ENCODE measurements around the gene U2AF1L4. TPM values are rescaled to one million over a fixed set of nuclear protein-coding genes. Genes with fewer than 3 reads are reported as not detected.
A peak's percentile ranks its signal among the peaks of the same experiment; 100 is the strongest.

Gene U2AF1L4
- total RNA-seq, 1 experiment from 2014 or later, result 37.5 TPM

- no peak overlapping the region for H3K4me3 Mint-ChIP-seq (ENCODE audit: unreplicated experiment)
- no peaks in the 10 kb centered on the region for H3K9me3 Mint-ChIP-seq (ENCODE audit: unreplicated experiment)
Observed at GRCh38 chr19:35693835-35694599, 51.2 kb downstream of the U2AF1L4 start.

GRCh38 chr19:35693422-35693821 lies 51.8 kb downstream of the U2AF1L4 start:
- Mint-ChIP-seq H3K27me3 (ENCODE audit: insufficient read depth, unreplicated experiment) (no peaks in the 10 kb centered on the region), H3K4me3 (ENCODE audit: unreplicated experiment) (no peak overlapping the region), H3K4me1 (ENCODE audit: insufficient read depth, unreplicated experiment) (no peaks in the 10 kb centered on the region), H3K9me3 (ENCODE audit: unreplicated experiment) (no peaks in the 10 kb centered on the region), H3K27ac (ENCODE audit: low read depth, unreplicated experiment) (no peak overlapping the region), H3K36me3 (ENCODE audit: insufficient read depth, unreplicated experiment) (no peaks in the 10 kb centered on the region)
- CTCF ChIA-PET, result interaction anchor here (0.6 to 1.5 kb wide), 21 partner anchors 8 to 191 kb away, joined by 3 to 9 read pairs (median 4); partner anchors contain the start of gene UPK1A
- TF ChIP-seq CTCF (IDR thresholded peaks at IDR 0.05; ENCODE audit: unreplicated experiment), result no peak
- no peak for DNase-seq (ENCODE audit: unreplicated experiment)
- BruUV-seq (replicated peaks), result no TSS peak
- intact Hi-C loops (cut with micrococcal nuclease), result loop anchor here (1.0 to 5.0 kb wide), 3 partner anchors 24 to 189 kb away; no protein-coding TSS in a partner anchor
- POLR2A ChIA-PET, result interaction anchor here (1.1 kb wide), 1 partner anchor 47 kb away, joined by 3 read pairs; no protein-coding TSS in a partner anchor

More at GRCh38 chr19:35693835-35694599, 51.2 kb downstream of the U2AF1L4 start:
- ChIA-PET CTCF (interaction anchor here (0.6 to 1.5 kb wide), 16 partner anchors 10 to 373 kb away, joined by 3 to 19 read pairs (median 5); partner anchors contain the start of gene ZBTB32), POLR2A (interaction anchor here (0.6 kb wide), 2 partner anchors 18 to 767 kb away, joined by 3 read pairs; partner anchors contain the start of gene ZNF30)
- no peak overlapping the region for H3K27ac Mint-ChIP-seq (ENCODE audit: low read depth, unreplicated experiment)
- TF ChIP-seq CTCF (IDR thresholded peaks at IDR 0.05; ENCODE audit: unreplicated experiment), result peak; percentile 95
- no peaks in the 10 kb centered on the region for H3K36me3 Mint-ChIP-seq (ENCODE audit: insufficient read depth, unreplicated experiment)
- DNase-seq (ENCODE audit: unreplicated experiment), result peak; percentile 93
- intact Hi-C loops (cut with micrococcal nuclease), result loop anchor here (1.0 to 5.0 kb wide), 4 partner anchors 23 to 237 kb away; no protein-coding TSS in a partner anchor
- no peaks in the 10 kb centered on the region for H3K4me1 Mint-ChIP-seq (ENCODE audit: insufficient read depth, unreplicated experiment)
- BruUV-seq (replicated peaks), result no TSS peak
- H3K27me3 Mint-ChIP-seq (ENCODE audit: insufficient read depth, unreplicated experiment), result no peaks in the 10 kb centered on the region

Other genes with a start within 250 kb of the U2AF1L4 start
- gene DMKN, start 231.8 kb downstream of the U2AF1L4 start, total RNA-seq (2022), result 86.2 and 90.7 TPM in 2 replicates
- 0.61 TPM in 1 of 2 replicates, not detected in the other for gene SBSN, start 217.1 kb downstream of the U2AF1L4 start, total RNA-seq (2022)
- gene GAPDHS, start 212.0 kb downstream of the U2AF1L4 start, total RNA-seq (2022), result not detected in 2 replicates
- 110 and 123 TPM in 2 replicates for gene TMEM147, start 199.8 kb downstream of the U2AF1L4 start, total RNA-seq (2022)
- not detected in 2 replicates for gene ATP4A, start 181.8 kb downstream of the U2AF1L4 start, total RNA-seq (2022)
- gene PMIS2, start 159.2 kb downstream of the U2AF1L4 start, total RNA-seq (2022), result not detected in 2 replicates
- gene HAUS5, start 132.7 kb downstream of the U2AF1L4 start, total RNA-seq (2022), result 6.3 and 10.6 TPM in 2 replicates
- gene RBM42, start 116.4 kb downstream of the U2AF1L4 start, total RNA-seq (2022), result 84.2 and 87.7 TPM in 2 replicates
- gene ETV2, start 103.7 kb downstream of the U2AF1L4 start, total RNA-seq (2022), result 0.44 and 1.0 TPM in 2 replicates
- 213 and 265 TPM in 2 replicates for gene COX6B1, start 97.1 kb downstream of the U2AF1L4 start, total RNA-seq (2022)
- not detected in 2 replicates for gene UPK1A, start 78.9 kb downstream of the U2AF1L4 start, total RNA-seq (2022)
- gene ZBTB32, start 40.9 kb downstream of the U2AF1L4 start, total RNA-seq (2022), result not detected in 2 replicates
- 36.0 TPM in 2 replicates for gene KMT2B, start 27.4 kb downstream of the U2AF1L4 start, total RNA-seq (2022)
- gene IGFLR1, start 3.0 kb downstream of the U2AF1L4 start, total RNA-seq (2022), result 3.6 and 4.2 TPM in 2 replicates
- 65.0 and 86.9 TPM in 2 replicates for gene PSENEN, start 233 bp upstream of the U2AF1L4 start, total RNA-seq (2022)
- 19.6 and 24.6 TPM in 2 replicates for gene LIN37, start 3.2 kb upstream of the U2AF1L4 start, total RNA-seq (2022)
- 0.21 TPM in 1 of 2 replicates, not detected in the other for gene HSPB6, start 11.6 kb upstream of the U2AF1L4 start, total RNA-seq (2022)
- gene PROSER3, start 12.8 kb upstream of the U2AF1L4 start, total RNA-seq (2022), result 33.8 and 37.3 TPM in 2 replicates
- 5.4 and 5.6 TPM in 2 replicates for gene ARHGAP33, start 30.1 kb upstream of the U2AF1L4 start, total RNA-seq (2022)
- gene PRODH2, start 67.4 kb upstream of the U2AF1L4 start, total RNA-seq (2022), result not detected in 2 replicates
- not detected in 2 replicates for gene NPHS1, start 107.1 kb upstream of the U2AF1L4 start, total RNA-seq (2022)
- not detected in 2 replicates for gene KIRREL2, start 111.5 kb upstream of the U2AF1L4 start, total RNA-seq (2022)
- gene APLP1, start 123.2 kb upstream of the U2AF1L4 start, total RNA-seq (2022), result 1.3 and 2.4 TPM in 2 replicates
- gene NFKBID, start 155.1 kb upstream of the U2AF1L4 start, total RNA-seq (2022), result 6.4 and 8.4 TPM in 2 replicates
- not detected in 2 replicates for gene HCST, start 157.1 kb upstream of the U2AF1L4 start, total RNA-seq (2022)
- gene TYROBP, start 162.9 kb upstream of the U2AF1L4 start, total RNA-seq (2022), result not detected in 2 replicates
- 7.4 and 10.1 TPM in 2 replicates for gene LRFN3, start 191.0 kb upstream of the U2AF1L4 start, total RNA-seq (2022)
- 14.4 and 15.0 TPM in 2 replicates for gene SDHAF1, start 249.8 kb upstream of the U2AF1L4 start, total RNA-seq (2022)

All from MCF 10A (cell line).